MV-4-11 (cell line): ENCODE data around the gene PCDHGB2.
"Not testable (repeated sequence)": the region's sequence is repeated elsewhere in the genome, so short reads cannot be mapped to it uniquely, and the experiment has no call there.

Experiments
- DNase-seq: peaks from one replicate; lab custom pipeline; 2025; lab: John Stamatoyannopoulos, UW

PCDHGB2 gene

GRCh38 chr5:141384471-141385267, 24.9 kb downstream of the PCDHGB2 start:
- DNase-seq, result no peak

- DNase-seq, result not testable (repeated sequence)
These were observed 27.9 kb downstream of the PCDHGB2 start, which contains the start of gene PCDHGB4 for GRCh38 chr5:141387557-141388311. PCDHGB4 (plus strand) TSS chr5:141387698; CDS start chr5:141387885, 187 bp downstream.

- no peak for DNase-seq
These were observed 28.9 kb downstream of the PCDHGB2 start for GRCh38 chr5:141388661-141389060.

- DNase-seq, result no peak
These were observed 29.6 kb downstream of the PCDHGB2 start for GRCh38 chr5:141389153-141390042.

- no peak for DNase-seq
These were observed 32.8 kb downstream of the PCDHGB2 start, which contains the start of gene PCDHGA8 for GRCh38 chr5:141392429-141393198. PCDHGA8 (plus strand) TSS chr5:141392633; CDS start chr5:141392814, 181 bp downstream.

DNA sequence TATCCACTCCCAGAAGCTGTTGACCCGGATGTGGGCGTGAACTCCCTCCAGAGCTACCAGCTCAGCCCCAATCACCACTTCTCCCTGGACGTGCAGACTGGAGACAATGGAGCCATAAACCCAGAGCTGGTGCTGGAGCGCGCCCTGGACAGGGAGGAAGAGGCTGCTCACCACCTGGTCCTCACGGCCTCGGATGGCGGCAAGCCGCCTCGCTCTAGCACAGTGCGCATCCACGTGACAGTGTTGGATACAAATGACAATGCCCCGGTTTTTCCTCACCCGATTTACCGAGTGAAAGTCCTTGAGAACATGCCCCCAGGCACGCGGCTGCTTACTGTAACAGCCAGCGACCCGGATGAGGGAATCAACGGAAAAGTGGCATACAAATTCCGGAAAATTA, 33.5 kb downstream of the PCDHGB2 start:
- no peak for DNase-seq

GRCh38 chr5:141394401-141395187, 34.8 kb downstream of the PCDHGB2 start:
- DNase-seq, result not testable (repeated sequence)

GRCh38 chr5:141397756-141398551, 38.2 kb downstream of the PCDHGB2 start, which contains the start of gene PCDHGB5:
PCDHGB5 (plus strand) TSS chr5:141397947; CDS start chr5:141398128, 181 bp downstream.
- not testable (repeated sequence) for DNase-seq

GRCh38 chr5:141398608-141399007, 38.8 kb downstream of the PCDHGB2 start:
- DNase-seq, result no peak

DNA sequence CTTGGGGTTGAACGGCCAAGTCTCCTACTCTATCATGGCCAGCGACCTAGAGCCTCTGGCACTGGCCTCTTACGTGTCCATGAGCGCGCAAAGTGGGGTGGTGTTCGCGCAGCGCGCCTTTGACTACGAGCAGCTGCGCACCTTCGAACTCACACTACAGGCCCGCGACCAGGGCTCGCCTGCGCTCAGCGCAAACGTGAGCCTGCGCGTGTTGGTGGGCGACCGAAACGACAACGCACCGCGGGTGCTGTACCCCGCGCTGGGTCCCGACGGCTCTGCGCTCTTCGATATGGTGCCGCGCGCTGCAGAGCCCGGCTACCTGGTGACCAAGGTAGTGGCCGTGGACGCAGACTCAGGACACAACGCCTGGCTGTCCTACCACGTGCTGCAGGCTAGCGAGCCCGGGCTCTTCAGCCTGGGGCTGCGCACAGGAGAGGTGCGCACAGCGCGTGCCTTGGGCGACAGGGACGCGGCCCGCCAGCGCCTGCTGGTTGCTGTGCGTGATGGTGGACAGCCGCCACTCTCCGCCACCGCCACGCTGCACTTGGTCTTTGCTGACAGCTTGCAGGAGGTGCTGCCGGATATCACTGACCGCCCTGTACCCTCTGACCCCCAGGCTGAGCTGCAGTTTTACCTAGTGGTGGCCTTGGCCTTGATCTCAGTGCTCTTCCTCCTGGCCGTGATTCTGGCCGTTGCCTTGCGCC, 39.9 kb downstream of the PCDHGB2 start:
- DNase-seq, result no peak

DNA sequence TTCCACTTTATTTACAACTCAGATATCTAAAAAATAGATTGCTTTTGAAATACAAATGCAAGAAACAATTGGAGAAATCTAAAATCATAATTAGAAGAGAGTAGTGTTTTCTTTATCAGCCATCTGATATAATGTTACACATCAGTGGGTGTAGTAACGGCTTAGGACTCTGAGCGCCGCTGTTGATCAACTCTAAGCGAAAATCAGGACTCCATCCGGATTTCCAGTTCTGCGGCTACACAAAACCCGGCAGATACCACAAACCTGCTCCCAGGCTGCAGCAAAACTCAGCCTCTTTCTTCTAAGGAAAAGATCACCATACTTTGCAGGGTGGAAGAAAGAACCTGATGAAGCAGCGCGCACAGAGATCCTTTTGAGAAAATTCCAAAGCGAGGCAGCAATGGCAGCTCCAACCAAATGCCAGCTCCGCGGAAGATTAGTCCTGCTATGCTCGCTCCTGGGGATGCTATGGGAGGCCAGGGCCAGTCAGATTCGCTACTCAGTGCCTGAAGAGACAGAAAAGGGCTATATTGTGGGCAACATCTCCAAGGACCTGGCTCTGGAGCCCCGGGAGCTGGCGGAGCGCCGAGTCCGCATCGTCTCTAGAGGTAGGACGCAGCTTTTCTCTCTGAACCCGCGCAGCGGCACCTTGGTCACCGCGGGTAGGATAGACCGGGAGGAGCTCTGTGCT, 42.9 kb downstream of the PCDHGB2 start, which contains the start of gene PCDHGA9:
Gene PCDHGA9 (plus strand): TSS at position 226 of the 691 bp plus-strand sequence. CDS start 175 bp downstream, at position 401.
- DNase-seq, result no peak

- DNase-seq, result no peak
These were observed 43.6 kb downstream of the PCDHGB2 start for GRCh38 chr5:141403387-141403786.

DNA sequence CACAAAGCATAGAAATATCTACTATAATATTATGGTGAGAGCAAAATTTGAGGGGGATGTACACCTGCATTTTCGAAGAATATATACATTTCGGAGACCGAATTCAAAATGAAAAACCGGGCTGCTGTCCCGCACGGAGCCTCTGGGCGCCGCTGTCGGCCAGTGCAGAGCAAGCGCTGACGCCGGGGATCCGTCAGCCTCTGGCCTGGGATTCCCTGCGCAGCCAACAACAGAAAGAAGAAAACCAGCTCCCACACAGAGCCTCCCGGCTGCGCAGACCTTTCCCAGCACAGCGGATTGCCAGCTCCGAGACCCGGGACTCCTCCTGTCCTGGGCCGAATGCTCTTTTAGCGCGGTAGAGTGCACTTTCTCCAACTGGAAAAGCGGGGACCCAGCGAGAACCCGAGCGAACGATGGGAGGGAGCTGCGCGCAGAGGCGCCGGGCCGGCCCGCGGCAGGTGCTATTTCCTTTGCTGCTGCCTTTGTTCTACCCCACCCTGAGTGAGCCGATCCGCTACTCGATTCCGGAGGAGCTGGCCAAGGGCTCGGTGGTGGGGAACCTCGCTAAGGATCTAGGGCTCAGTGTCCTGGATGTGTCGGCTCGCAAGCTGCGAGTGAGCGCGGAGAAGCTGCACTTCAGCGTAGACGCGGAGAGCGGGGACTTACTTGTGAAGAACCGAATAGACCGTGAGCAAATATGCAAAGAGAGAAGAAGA, 48.2 kb downstream of the PCDHGB2 start, which contains the start of gene PCDHGB6:
Gene PCDHGB6 (plus strand): TSS at position 232 of the 716 bp plus-strand sequence. CDS start 182 bp downstream, at position 414.
- not testable (repeated sequence) for DNase-seq

DNA sequence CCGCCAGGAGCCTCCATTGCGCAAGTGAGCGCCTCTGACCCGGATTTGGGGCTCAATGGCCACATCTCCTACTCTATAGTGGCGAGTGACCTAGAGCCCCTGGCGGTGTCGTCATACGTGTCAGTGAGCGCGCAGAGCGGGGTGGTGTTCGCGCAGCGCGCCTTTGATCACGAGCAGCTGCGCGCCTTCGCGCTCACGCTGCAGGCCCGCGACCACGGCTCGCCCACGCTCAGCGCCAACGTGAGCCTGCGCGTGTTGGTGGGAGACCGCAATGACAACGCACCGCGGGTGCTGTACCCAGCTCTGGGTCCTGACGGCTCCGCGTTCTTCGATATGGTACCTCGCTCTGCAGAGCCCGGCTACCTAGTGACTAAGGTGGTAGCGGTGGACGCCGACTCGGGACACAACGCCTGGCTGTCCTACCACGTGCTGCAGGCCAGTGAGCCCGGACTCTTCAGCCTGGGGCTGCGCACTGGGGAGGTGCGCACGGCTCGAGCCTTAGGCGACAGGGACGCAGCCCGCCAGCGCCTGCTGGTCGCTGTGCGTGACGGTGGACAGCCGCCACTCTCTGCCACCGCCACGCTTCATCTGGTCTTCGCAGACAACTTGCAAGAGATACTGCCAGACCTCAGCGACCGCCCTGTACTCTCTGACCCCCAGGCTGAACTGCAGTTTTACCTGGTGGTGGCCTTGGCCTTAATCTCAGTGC, 50.0 kb downstream of the PCDHGB2 start:
- no peak for DNase-seq

GRCh38 chr5:141411575-141411974, 51.8 kb downstream of the PCDHGB2 start:
- no peak for DNase-seq
